Right ventricle myocardium superior (tissue), 1 donor: Measurements from ENCODE around the gene BAIAP3. TPM values are rescaled to one million over a fixed set of nuclear protein-coding genes. Genes with fewer than 3 reads are reported as not detected.

ENCODE experiments used
- ATAC-seq: fragments of 200-7000 bp; cut with Tn5 transposase; one replicate; pipeline ENCODE4 v1.9.1; 2020; ENCODE audit warnings: mild to moderate bottlenecking; ENCODE audit not compliant: poor library complexity
- DNase-seq: peaks from one replicate; pipeline ENCODE4 v3.0.0-alpha.2; 2020
- intact Hi-C: fragments of 100-400 bp; cut with DNase I; formaldehyde crosslinking; loops from one replicate; pipeline ENCODE4 v1.11.2; 2022
- total RNA-seq: library from RNA; stranded (reverse); fragmentation: NEBNext Ultra II Directional; extraction: Animal tissue kit (Norgen Biotek cat#: 25700); gene quantifications from one replicate; pipeline ENCODE4 v1.2.1, GENCODE V29; 2021
- donor health status: DM: no; HTN: yes; CAD: no; lungs with severe emphysema.

The BAIAP3 gene
- total RNA-seq, 1 donor from 2014 or later: 3.7 TPM

DNA sequence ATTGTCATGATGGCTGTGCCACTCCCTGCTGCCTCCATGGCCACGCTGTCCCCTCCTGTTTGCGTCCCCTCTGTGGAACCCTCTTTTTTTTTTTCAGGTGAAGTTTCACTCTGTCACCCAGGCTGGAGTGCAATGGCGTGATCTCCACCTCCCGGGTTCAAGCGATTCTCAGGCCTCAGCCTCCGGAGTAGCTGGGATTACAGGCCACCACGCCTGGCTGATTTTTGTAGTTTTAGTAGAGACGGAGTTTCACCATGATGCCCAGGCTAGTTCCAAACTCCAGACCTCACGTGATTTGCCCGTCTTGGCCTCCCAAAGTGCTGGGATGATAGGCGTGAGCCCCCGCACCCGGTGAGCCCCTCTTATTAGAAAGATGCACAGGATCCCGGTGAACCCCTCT is 35.0 kb upstream of the BAIAP3 start:
- intact Hi-C loops: no loop called here
- no peak for DNase-seq
- no peak for ATAC-seq

DNA sequence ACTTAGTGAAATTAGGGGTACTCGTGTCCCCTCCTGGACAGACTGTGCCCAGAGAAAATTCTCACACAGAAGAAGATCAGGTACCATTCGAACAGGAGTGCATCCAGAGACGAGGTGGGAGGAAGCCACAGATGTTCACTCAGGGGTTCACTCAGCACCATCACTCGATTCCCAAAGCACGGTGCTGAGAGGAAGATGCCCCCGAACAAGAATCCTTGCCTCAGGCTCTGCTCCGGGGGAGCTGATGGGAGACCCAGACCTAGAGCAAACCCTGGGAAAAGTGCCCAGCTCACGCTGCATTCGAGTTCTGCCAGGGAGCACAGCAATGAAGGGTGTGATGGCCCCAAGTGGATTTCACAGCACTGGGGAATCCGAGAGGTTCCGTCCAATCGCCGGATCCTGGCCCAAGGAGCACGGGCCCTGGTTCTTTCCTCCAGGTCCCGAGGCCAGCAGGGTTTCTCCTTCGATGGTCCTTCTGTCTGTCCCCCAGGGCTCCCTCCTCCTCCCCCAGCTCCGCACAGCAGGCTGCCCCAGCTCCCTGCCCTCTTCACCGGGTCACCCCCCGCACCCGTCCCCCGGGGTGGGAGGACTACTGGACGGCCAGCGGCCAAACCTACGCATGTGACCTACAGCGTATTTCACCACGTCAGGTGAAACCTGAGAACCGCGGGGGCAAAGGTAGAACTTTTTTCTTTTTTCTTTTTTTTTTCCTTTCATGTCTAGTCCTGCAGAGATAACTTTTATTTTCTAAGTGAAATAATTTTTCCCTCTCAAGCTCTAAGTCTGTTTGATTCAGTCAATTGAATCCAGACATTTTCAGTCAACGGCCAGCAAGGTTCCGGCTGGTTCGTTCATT is 34.2 kb upstream of the BAIAP3 start:
- no peak for DNase-seq
- intact Hi-C loops: no loop called here
- ATAC-seq: no peak

DNA sequence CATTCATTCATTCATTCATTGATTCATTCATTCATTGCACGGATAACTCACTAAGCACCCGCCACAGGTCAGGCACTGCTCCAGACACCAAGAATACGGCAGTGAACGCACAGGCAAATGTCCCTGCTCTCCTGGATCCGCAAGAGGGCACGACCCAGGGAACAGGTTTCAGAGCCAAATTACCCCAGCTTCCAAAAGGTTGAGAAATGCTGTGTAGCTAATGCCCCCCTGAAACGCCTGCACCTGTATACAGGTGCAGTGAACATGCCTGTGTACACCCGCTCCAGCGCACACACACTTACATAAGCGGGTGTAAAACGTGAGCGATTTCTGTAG is 33.6 kb upstream of the BAIAP3 start:
- ATAC-seq (no peak), DNase-seq (no peak)
- intact Hi-C loops: no loop called here

DNA sequence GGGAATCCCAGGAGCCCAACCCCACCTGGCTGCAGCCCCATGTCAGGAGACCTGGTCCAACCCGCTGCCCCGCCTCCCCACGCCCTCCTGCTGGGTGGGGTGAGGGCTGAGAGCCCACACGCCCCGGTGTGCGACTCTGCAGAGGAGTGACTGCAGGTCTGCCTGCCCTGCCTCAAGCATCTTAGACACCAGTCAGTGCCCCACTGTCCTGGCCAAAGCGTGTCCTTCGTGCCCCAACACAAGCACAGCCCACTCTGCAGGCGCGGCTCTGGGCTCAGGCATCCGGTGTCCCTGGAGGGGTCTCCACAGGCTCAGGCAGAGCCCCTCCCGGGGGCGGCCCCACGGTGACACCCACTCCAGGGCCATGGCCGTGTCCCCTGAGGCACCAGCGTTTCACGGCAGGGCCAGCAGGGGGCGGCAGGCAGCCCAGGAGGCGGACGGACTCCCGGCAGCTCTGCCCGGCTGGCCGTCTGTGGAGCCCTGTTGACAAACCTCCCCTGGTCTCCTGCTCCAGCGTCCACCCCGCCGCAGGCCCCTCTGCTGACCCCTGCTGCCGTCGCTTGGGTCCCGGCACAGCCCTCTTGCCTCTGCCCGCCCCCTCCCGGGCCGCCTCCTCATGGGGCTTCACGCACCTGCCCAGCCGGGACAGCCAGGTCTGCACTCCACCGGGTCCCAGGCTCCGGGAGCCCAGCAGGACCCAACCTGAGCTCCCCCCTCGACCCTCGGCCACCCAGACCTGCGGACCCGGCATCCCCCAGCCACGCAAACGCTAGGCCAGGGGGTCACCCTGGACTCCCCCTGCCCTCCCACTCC is 32.6 kb upstream of the BAIAP3 start:
- ATAC-seq (peak; percentile 83), DNase-seq (peak; percentile 80)
- intact Hi-C loops: no loop called here

DNA sequence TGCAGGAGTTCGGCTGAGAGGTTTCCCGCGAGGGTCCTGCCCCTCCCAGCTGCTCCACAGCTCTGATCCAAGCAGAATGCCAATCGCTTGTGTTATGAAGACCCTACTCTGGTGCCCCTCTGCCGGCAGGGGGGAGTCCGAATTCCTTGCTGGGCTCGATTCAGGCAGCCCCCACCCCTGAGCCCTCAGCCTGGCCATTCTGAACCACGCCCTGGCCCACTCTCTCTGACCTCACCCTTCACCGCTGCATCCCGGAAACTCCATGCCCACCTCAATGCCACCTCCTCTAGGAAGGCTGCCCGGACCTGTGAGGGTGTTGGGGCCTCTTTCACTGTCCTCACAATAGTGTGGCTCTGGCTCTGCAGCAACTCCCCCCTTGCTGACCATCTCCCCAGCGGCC is 31.9 kb upstream of the BAIAP3 start:
- intact Hi-C loops: no loop called here
- ATAC-seq: no peak

DNA sequence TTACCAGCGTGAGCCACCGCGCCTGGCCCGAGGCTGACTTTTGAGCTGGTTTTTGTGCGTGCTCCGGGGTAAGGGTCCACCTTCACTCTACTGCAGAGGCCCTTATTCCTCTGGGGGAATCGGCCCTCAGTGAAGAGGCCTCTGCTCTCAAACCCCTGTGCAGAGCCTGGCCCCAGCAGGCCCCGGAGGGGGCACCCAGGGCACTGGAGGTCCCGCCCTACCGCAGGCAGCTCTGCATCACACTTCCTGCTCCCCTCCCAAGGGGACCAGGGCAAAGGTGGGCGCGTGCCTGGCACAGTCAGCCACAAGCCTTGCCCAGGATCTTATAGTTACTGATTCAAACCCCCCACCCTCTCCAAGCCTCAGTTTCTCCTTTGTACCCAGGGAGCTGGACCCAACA is 27.6 kb upstream of the BAIAP3 start:
- intact Hi-C loops: no loop called here
- ATAC-seq (no peak), DNase-seq (no peak)

More for the DNA sequence above, 31.9 kb upstream of the BAIAP3 start:
- DNase-seq: no peak

DNA sequence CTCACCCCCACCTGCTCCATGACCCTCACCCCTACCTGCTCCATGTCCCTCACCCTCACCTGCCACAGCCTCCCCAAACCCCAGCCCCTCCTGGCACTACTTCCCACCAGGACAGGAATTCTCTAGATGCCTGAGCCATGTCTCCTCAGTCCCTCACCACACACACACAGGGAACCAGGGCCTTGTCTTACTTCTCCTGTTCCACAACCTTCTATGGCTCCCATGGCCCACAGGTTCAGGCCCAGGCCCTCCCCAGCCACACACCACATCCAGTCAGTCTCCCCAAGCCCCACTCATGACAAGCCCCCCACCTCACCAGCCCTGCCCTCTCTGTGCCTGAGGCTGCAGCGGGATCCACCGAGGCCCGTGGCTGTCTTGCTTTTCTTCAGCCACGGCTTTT is 27.1 kb upstream of the BAIAP3 start:
- ATAC-seq (no peak), DNase-seq (no peak)
- intact Hi-C loops: no loop called here

DNA sequence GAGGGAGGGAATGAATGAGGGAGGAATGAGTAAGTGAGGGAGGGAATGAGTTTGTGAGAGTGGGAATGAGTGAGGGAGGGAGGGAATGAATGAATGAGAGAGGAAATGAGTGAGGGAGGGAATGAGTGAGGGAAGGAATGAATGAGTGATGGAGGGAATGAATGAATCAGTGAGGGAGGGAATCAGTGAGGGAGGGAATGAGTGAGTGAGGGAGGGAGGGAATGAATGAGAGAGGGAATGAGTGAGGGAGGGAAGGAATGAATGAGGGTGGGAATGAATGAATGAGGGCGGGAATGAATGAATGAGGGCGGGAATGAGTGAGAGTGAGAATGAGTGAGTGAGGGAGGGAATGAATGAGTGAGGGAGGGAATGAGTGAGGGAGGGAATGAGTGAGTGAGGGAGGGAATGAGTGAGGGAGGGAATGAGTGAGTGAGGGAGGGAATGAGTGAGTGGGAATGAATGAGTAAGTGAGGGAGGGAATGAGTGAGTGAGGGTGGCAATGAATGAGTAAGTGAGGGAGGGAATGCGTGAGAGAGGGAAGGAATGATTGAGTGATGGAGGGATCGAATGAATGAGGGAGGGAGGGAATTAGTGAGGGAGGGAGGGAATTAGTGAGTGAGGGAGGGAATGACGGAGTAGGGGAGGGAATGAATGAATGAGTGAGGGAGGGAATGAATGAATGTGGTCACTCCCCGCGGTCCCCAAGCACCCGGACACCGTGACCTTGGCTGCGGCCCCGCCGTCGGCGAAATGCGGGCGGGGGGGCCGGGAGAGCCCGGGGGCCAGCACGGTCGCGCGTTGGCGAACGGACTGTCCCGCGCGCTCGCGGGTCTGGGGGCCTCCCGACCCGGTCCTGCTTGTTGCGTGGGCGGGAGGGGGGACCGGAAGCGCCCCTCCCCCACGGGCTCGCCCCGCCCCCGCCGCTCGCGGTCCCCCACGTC is 25.1 kb upstream of the BAIAP3 start:
- ATAC-seq (no peak), DNase-seq (no peak)
- intact Hi-C loops: no loop called here

DNA sequence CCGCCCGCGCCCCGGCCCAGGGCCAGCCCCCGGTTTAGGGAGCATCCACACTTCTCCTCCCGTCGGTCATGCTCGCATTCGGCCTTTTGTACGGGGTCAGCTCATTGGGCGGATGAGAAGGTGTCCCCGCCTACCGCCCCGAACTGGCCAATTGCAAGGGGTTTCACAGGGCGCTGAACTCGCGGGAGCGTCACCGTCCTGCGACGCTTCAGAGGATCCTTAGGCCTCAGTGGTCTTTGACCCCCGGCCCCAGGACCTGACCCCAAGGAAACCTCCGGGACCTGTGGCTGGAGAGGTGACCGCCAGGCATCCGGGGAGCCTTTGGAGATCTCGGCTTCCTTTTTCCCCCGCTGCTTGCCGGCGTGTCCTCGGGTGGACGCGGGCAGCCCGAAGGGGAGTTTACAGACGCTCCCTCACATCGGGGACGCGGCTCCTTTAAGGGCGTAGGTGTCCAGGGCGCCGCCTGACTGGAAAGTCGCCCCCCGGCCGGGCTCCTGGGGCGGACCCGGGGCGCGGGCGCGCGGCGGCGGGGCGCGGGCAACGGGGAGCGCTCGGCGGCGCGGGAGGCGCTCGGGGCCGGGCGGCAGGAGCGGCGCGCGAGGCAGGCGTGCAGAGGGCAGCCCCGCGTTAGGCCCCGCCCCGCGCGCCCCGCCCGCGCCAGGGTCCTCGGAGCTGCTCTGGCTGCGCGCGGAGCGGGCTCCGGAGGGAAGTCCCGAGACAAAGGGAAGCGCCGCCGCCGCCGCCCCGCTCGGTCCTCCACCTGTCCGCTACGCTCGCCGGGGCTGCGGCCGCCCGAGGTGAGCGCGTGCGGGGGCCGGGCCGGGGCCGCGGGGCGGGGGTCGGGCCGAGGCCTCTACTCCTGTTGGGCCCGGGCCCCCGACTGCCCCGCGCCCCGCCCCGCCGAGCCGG is 24.2 kb upstream of the BAIAP3 start, which contains the start of gene UBE2I:
Gene UBE2I, plus strand, starts transcription at position 660 of the 909 bp plus-strand sequence. CDS start 4,395 bp downstream, outside the sequence.
- peak; percentile 88 for ATAC-seq
- intact Hi-C loops: no loop called here

DNA sequence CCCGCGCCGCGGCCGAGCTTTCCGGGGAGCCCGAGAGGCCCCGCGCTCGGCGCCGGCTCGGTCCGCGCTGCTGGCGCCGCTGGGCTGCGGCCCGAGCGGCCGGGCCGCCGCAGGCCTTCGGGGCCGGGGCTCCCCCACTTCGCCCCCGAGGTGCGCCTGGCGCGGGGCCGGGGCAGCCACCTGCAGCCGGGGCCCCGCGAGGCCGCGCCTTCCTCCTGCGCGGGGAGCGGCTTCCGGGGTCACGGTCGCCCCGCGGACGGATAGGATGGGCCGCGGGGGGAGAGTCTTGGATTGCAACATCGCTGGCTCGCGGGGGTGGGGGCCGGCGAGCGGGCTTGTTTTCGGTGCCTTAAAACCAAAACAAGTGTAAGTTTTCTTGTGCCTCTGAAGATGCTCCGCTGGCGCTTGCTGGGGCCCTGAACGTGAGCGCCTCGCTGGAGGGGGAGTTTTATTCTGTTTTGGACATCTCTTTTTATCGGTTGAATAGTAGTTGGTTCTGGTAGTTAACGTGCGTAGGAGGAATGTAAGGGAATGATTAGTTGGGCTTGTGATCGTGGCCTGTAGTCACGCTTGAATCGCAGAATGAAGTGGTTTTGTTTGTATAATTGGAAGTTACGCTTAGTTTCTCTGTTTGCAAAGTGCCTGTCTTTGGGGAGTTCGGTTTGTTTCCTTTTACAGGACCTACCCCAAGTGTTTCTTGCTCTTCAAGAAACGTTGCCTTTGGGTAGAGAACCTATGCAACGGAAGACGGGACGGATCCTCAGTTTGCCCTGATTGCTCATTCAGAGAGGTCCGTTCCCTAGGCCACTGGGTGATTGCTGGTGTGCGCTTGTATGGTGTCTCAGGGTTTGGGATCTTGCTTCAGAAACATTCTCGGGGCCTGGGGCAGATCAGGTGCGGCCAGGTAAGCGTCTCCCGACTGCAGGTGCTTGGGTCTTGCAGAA is 23.3 kb upstream of the BAIAP3 start:
- intact Hi-C loops: no loop called here
- DNase-seq: peak; percentile 73
- no peak for ATAC-seq

More for the DNA sequence above, 24.2 kb upstream of the BAIAP3 start, which contains the start of gene UBE2I:
- peak; percentile 96 for DNase-seq

DNA sequence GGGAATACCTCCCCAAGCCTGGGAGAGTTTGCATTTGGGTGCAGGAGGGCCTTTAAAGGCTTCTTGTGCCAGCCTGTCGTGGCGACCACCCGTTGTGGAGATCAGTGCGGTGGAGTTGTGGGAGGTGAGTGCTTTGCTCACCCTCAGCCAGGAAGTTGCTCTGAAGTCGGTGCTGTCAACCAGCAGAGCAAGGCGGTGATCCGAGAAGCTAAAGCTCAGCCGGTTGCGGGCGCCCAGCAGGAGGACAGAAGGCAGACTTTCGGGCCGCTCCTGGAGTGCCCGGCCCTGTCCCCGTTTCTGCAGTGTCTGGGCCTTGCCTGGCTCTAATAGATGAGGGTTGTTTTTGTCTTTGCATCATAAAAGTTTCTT is 22.6 kb upstream of the BAIAP3 start:
- ATAC-seq: no peak
- intact Hi-C loops: loop anchor here (1.0 kb wide), 1 partner anchor 20 kb away; no protein-coding TSS in a partner anchor
- no peak for DNase-seq

DNA sequence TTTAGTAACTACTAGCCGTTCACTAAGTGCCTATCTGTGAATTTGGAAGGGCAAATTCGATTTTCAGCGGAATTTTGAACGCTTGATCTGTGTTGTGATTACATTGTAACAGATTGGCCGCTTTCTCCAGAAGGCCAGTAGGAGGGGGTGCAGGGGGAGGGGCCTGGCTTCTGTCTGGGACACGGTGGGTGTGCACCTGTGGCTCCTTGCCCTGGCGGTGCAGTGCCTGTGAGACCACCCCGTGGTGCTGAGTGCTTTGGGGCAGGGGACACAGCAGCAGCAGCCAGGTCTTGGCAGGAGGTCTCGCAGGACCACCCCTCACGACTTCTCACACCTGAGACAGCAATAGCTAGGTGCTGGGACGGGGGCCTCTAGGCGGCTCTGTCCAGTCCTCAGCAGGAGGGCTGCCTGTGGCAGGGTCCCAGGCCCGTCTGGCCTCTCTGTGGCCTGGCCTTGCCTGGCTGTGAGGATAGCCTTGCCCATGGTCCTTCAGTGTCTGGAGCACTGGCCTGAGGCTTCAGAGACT is 22.2 kb upstream of the BAIAP3 start:
- no peak for ATAC-seq
- intact Hi-C loops: loop anchor here (1.0 kb wide), 1 partner anchor 20 kb away; no protein-coding TSS in a partner anchor
- no peak for DNase-seq

DNA sequence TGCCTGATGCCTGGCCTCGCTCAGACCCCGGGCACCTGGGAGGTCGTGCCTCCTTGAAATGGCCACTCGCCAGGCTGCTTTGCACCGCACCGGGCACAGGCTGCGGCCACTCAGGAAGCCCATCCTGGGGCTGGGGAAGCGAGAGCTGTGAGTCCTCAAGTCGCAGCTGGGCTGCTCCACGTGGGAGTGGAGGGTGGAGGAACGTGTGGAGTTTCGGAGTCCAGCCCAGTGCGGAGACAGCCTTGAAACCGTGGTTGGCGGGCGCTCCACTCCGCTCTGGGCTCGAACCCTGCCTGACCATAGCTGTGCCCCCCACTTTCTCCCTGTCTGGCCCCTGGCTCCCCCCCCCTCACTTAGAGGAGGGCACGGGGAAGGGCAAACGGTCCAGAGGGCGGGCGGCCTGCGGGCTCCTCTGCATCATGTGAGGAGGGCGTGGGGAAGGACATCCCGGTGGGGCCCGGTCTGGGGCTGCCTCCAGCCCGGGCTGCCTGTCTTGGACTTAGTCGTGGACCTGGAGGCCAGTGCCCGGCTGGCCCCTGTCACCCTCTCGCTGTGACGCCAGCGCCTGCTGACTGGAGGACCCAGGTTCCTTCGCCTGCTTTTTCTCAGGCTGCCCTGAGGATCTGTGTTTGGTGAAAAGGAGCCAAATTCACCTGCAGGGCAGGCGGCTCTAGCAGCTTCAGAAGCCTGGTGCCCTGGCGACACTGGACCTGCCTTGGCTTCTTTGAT is 21.5 kb upstream of the BAIAP3 start:
- no peak for DNase-seq
- intact Hi-C loops: loop anchor here (1.0 kb wide), 1 partner anchor 19 kb away; no protein-coding TSS in a partner anchor
- ATAC-seq: peak; percentile 35

DNA sequence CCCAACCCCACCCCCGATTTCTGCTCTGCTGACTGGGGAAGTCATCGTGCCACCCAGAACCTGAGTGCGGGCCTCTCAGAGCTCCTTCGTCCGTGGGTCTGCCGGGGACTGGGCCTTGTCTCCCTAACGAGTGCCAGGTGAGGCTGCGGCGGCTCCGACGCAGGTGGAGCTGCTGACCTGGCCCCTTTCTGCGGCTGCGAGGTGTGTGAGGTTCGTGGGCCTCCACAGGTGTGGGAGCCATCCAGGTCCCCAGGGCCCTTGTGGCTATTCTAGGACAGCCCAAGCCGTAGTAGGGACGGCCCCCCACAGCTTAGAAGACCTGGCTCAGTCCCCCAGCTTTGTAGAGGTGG is 21.0 kb upstream of the BAIAP3 start:
- intact Hi-C loops: no loop called here
- no peak for ATAC-seq

DNA sequence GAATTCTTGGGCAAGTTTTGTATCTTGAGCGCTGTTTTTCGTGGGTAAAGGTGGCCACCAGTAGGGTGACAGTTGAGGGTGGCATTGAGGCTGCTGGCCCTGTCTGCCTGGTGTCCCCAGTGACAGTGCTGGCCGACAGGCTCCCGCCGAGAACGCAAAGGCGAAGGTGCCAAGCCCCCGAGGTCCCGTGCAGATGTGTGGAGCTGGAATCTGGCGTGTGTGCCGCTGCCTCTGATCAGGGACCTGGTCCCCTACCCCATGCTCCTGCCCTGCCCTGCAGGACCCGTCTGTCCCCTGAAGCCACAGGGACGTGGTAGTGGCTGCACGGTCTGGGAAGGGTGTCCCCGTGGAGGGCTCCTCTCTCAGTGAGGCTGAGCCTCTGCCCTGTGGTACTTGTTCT is 20.5 kb upstream of the BAIAP3 start:
- DNase-seq: no peak
- no peak for ATAC-seq
- intact Hi-C loops: no loop called here

More for the DNA sequence above, 21.0 kb upstream of the BAIAP3 start:
- no peak for DNase-seq
